H9 (cell line): Measurements from ENCODE around the gene TBX19. TPM values are rescaled to one million over a fixed set of nuclear protein-coding genes. Genes with fewer than 3 reads are reported as not detected.

Experiments
- DNase-seq: peaks from one replicate; pipeline ENCODE4 v3.0.0-alpha.2; 2017
- H2AFZ ChIP-seq: one replicate; pipeline ENCODE4 v1.6.1; 2013; ENCODE audit warnings: mild to moderate bottlenecking, low read length, control low read depth, moderate library complexity
- H2AK5ac ChIP-seq: 2 replicates; pipeline ENCODE4 v1.6.1; 2013; ENCODE audit warnings: low read length, control low read depth, mixed read lengths; ENCODE audit not compliant: insufficient read length
- H2BK120ac ChIP-seq: one replicate; pipeline ENCODE4 v1.6.1; 2013; ENCODE audit warnings: low read depth, mild to moderate bottlenecking, low read length, control low read depth, inconsistent platforms; ENCODE audit not compliant: poor library complexity, severe bottlenecking
- H2BK12ac ChIP-seq: 2 replicates; pipeline ENCODE4 v1.6.1; 2013; ENCODE audit warnings: low read length, control low read depth, mixed read lengths, low read depth; ENCODE audit not compliant: insufficient read length
- H2BK15ac ChIP-seq: 2 replicates; pipeline ENCODE4 v1.6.1; 2013; ENCODE audit warnings: low read depth, low read length, control low read depth
- H2BK20ac ChIP-seq: one replicate; pipeline ENCODE4 v1.6.1; 2013; ENCODE audit warnings: low read depth, mild to moderate bottlenecking, low read length, control low read depth, inconsistent platforms; ENCODE audit not compliant: poor library complexity, severe bottlenecking
- H2BK5ac ChIP-seq: 2 replicates; pipeline ENCODE4 v1.6.1; 2013; ENCODE audit warnings: low read length, control low read depth, mixed read lengths; ENCODE audit not compliant: insufficient read length
- H3K14ac ChIP-seq: 2 replicates; pipeline ENCODE4 v1.6.1; 2013; ENCODE audit warnings: low read length, control low read depth; ENCODE audit not compliant: insufficient read depth
- H3K18ac ChIP-seq: 2 replicates; pipeline ENCODE4 v1.6.1; 2013; ENCODE audit warnings: low read depth, mild to moderate bottlenecking, mixed read lengths, low read length, control low read depth; ENCODE audit not compliant: insufficient read length
- H3K23ac ChIP-seq: 2 replicates; pipeline ENCODE4 v1.6.1; 2013; ENCODE audit warnings: low read length, control low read depth, mixed read lengths, low read depth; ENCODE audit not compliant: insufficient read length
- H3K23me2 ChIP-seq: 2 replicates; pipeline ENCODE4 v1.6.1; 2013; ENCODE audit warnings: low read depth, mild to moderate bottlenecking, mixed read lengths, low read length, control low read depth; ENCODE audit not compliant: insufficient read length, poor library complexity, severe bottlenecking
- H3K27ac ChIP-seq: 2 replicates; pipeline ENCODE4 v1.5.1; 2013; ENCODE audit warnings: low read length, control low read depth, mixed read lengths, low read depth; ENCODE audit not compliant: insufficient read length
- H3K27me3 ChIP-seq: 2 replicates; pipeline ENCODE4 v1.6.1; 2013; ENCODE audit warnings: low read length, control low read depth, inconsistent platforms; ENCODE audit not compliant: insufficient read depth
- H3K4ac ChIP-seq: 2 replicates; pipeline ENCODE4 v1.6.1; 2013; ENCODE audit warnings: low read depth, mild to moderate bottlenecking, control low read depth, inconsistent platforms, low read length, moderate library complexity
- H3K4me1 ChIP-seq: 2 replicates; pipeline ENCODE4 v1.6.1; 2013; ENCODE audit warnings: low read length, control low read depth, inconsistent platforms; ENCODE audit not compliant: insufficient read depth
- H3K4me2 ChIP-seq: 2 replicates; pipeline ENCODE4 v1.6.1; 2013; ENCODE audit warnings: low read length, control low read depth, mixed read lengths; ENCODE audit not compliant: insufficient read length, insufficient read depth
- H3K56ac ChIP-seq: 2 replicates; pipeline ENCODE4 v1.6.1; 2013; ENCODE audit warnings: low read depth, mild to moderate bottlenecking, mixed read lengths, low read length, control low read depth; ENCODE audit not compliant: insufficient read length
- H3K79me1 ChIP-seq: 2 replicates; pipeline ENCODE4 v1.6.1; 2013; ENCODE audit warnings: low read depth, mild to moderate bottlenecking, moderate library complexity, low read length, control low read depth, inconsistent platforms; ENCODE audit not compliant: insufficient read depth, poor library complexity, severe bottlenecking
- H3K79me2 ChIP-seq: 2 replicates; pipeline ENCODE4 v1.6.1; 2013; ENCODE audit warnings: low read length, control low read depth, inconsistent platforms; ENCODE audit not compliant: insufficient read depth
- H3K9ac ChIP-seq: 2 replicates; pipeline ENCODE4 v1.6.1; 2013; ENCODE audit warnings: low read length, control low read depth, mixed read lengths; ENCODE audit not compliant: insufficient read length; ENCODE audit errors: extremely low read depth
- H3K9me3 ChIP-seq: one replicate; pipeline ENCODE4 v1.6.1; 2013; ENCODE audit warnings: low read depth, low read length, inconsistent platforms; ENCODE audit not compliant: control insufficient read depth
- H3T11ph ChIP-seq: one replicate; pipeline ENCODE4 v1.6.1; 2013; ENCODE audit warnings: mild to moderate bottlenecking, low read length, control low read depth, inconsistent platforms
- H4K20me1 ChIP-seq: one replicate; pipeline ENCODE4 v1.6.1; 2013; ENCODE audit not compliant: control insufficient read depth, insufficient read length, insufficient read depth
- H4K5ac ChIP-seq: 2 replicates; pipeline ENCODE4 v1.6.1; 2013; ENCODE audit warnings: low read depth, mild to moderate bottlenecking, mixed read lengths, low read length, control low read depth; ENCODE audit not compliant: insufficient read length
- H4K8ac ChIP-seq: replicated peaks from 2 replicates; pipeline ENCODE4 v1.6.1; 2013; ENCODE audit warnings: low read length, control low read depth, mixed read lengths, low read depth; ENCODE audit not compliant: insufficient read length
- H4K91ac ChIP-seq: 2 replicates; pipeline ENCODE4 v1.6.1; 2013; ENCODE audit warnings: low read depth, mild to moderate bottlenecking, moderate library complexity, mixed read lengths, low read length, control low read depth; ENCODE audit not compliant: insufficient read length
- H3K27ac Mint-ChIP-seq, 3 experiments: 2 replicates in 2 of 3; 3 replicates in 1 of 3; pipeline ENCODE4 v1.8.0; 2020 to 2021; ENCODE audit warnings: mixed read lengths in 3 of 3, mild to moderate bottlenecking in 1 of 3, moderate library complexity in 1 of 3
- H3K27me3 Mint-ChIP-seq: 2 replicates; pipeline ENCODE4 v1.8.0; 2021; ENCODE audit warnings: low read depth, mild to moderate bottlenecking, moderate library complexity, mixed read lengths
- H3K36me3 Mint-ChIP-seq, 3 experiments: 2 replicates in 2 of 3; 3 replicates in 1 of 3; pipeline ENCODE4 v1.8.0; 2020 to 2021; ENCODE audit warnings: low read depth in 3 of 3, mixed read lengths in 3 of 3; ENCODE audit not compliant: insufficient read depth in 1 of 3
- H3K4me1 Mint-ChIP-seq, 2 experiments: 2 replicates each; pipeline ENCODE4 v1.8.0; 2020; ENCODE audit warnings: mixed read lengths in 2 of 2
- H3K4me3 Mint-ChIP-seq, 2 experiments: 2 replicates in 1 of 2; 3 replicates in 1 of 2; pipeline ENCODE4 v1.8.0; 2020 to 2021; ENCODE audit warnings: mild to moderate bottlenecking in 2 of 2, mixed read lengths in 2 of 2, moderate library complexity in 1 of 2
- H3K9me3 Mint-ChIP-seq, 2 experiments: 2 replicates in 1 of 2; 3 replicates in 1 of 2; pipeline ENCODE4 v1.8.0; 2020; ENCODE audit warnings: mild to moderate bottlenecking in 2 of 2, mixed read lengths in 2 of 2, moderate library complexity in 1 of 2
- CTCF ChIP-seq: fragments of 200-600 bp; sonication (generic); conservative IDR thresholded peaks from 3 replicates; pipeline ENCODE4 v1.8.0; 2021; ENCODE audit warnings: antibody characterized with exemption, mild to moderate bottlenecking
- WGBS: extraction: QIAGEN DNeasy Blood & Tissue Kit; methylation state at CpG from one replicate; pipeline ENCODE4 v1.1.7; 2013; ENCODE audit warnings: missing lambda C conversion rate, low lambda C conversion rate, mixed read lengths; ENCODE audit not compliant: insufficient read length; ENCODE audit errors: extremely low coverage; 5-methylcytosine and 5-hydroxymethylcytosine counted together
- total RNA-seq: library from RNA; stranded (reverse); gene quantifications from 2 replicates; pipeline ENCODE4 v1.2.1, GENCODE V29; 2021

TBX19 gene
- total RNA-seq, 1 experiment from 2014 or later: 0.48 TPM

GRCh38 chr1:168256164-168256563 is 24.5 kb upstream of the TBX19 start:
- Mint-ChIP-seq H3K27ac (no peak overlapping the region), H3K36me3 (peaks cover 35 to 50% (median 45%) of the 10 kb centered on the region in 3 experiments), H3K4me3 (no peak overlapping the region), H3K27me3 (no peaks in the 10 kb centered on the region), H3K9me3 (peaks cover 41 to 46% of the 10 kb centered on the region in 2 experiments), H3K4me1 (peaks cover 21 to 22% of the 10 kb centered on the region in 2 experiments)
- H3K9me3 ChIP-seq: peaks cover 6% of the 10 kb centered on the region
- H3T11ph ChIP-seq: no peak overlapping the region
- H2BK12ac ChIP-seq: no peak overlapping the region
- WGBS: no CpG with 5 or more reads among the region's 2 CpGs
- no peak overlapping the region for H4K91ac ChIP-seq
- H3K23ac ChIP-seq: no peak overlapping the region
- H3K4me1 ChIP-seq: peaks cover 7% of the 10 kb centered on the region
- no peak overlapping the region for H3K27ac ChIP-seq
- no peaks in the 10 kb centered on the region for H3K23me2 ChIP-seq
- H2BK15ac ChIP-seq: no peak overlapping the region
- H3K27me3 ChIP-seq: no peaks in the 10 kb centered on the region
- no peaks in the 10 kb centered on the region for H4K20me1 ChIP-seq
- H3K18ac ChIP-seq: no peak overlapping the region
- no peak overlapping the region for H3K9ac ChIP-seq
- H4K8ac ChIP-seq: no peak overlapping the region
- H3K14ac ChIP-seq: no peak overlapping the region
- 0 out of 2 replicates have a peak, but pooled peaks cover 2% of the 10 kb centered on the region for H3K79me2 ChIP-seq
- no peak overlapping the region for H4K5ac ChIP-seq
- no peak overlapping the region for H3K4me2 ChIP-seq
- no peak for DNase-seq
- H2AK5ac ChIP-seq: no peak overlapping the region
- no peaks in the 10 kb centered on the region for H3K79me1 ChIP-seq
- H2BK5ac ChIP-seq: no peak overlapping the region
- no peak overlapping the region for H2BK120ac ChIP-seq
- H3K4ac ChIP-seq: no peak overlapping the region
- H2BK20ac ChIP-seq: no peak overlapping the region
- no peak overlapping the region for H2AFZ ChIP-seq
- H3K56ac ChIP-seq: no peak overlapping the region
- TF ChIP-seq CTCF: no peak
